Stimulated activated CD8-positive, alpha-beta memory T cell treated with anti-CD3 and anti-CD28 coated beads, Interleukin-15, amount 100 ng/mL, for 24 hours (primary cell): Measurements from ENCODE around the gene NRSN2.
"Not testable (repeated sequence)": the region's sequence is repeated elsewhere in the genome, so short reads cannot be mapped to it uniquely, and the experiment has no call there.

Source experiments
- DNase-seq: peaks from one replicate; pipeline ENCODE4 v3.0.0-alpha.2; 2020; ENCODE audit warnings: low read depth

The NRSN2 gene

GRCh38 chr20:375265-375889, 28.5 kb downstream of the NRSN2 start:
- no peak for DNase-seq

GRCh38 chr20:376089-376488, 29.2 kb downstream of the NRSN2 start:
- no peak for DNase-seq

- no peak for DNase-seq
Observed at GRCh38 chr20:376750-377149, 29.8 kb downstream of the NRSN2 start.

- DNase-seq, result not testable (repeated sequence)
Observed at GRCh38 chr20:377578-377977, 30.7 kb downstream of the NRSN2 start.

GRCh38 chr20:378961-379336, 32.0 kb downstream of the NRSN2 start:
- no peak for DNase-seq

GRCh38 chr20:380763-381580, 34.1 kb downstream of the NRSN2 start:
- DNase-seq, result peak; percentile 46

- peak; percentile 19 for DNase-seq
Observed at GRCh38 chr20:381581-382290, 34.8 kb downstream of the NRSN2 start.

- no peak for DNase-seq
Observed at GRCh38 chr20:382291-383115, 35.6 kb downstream of the NRSN2 start.

GRCh38 chr20:383889-384288, 37.0 kb downstream of the NRSN2 start:
- no peak for DNase-seq

- no peak for DNase-seq
Observed at GRCh38 chr20:384723-385122, 37.8 kb downstream of the NRSN2 start.

- no peak for DNase-seq
Observed at GRCh38 chr20:385448-385847, 38.5 kb downstream of the NRSN2 start.

- not testable (repeated sequence) for DNase-seq
Observed at GRCh38 chr20:386634-387033, 39.7 kb downstream of the NRSN2 start.

GRCh38 chr20:387520-387919, 40.6 kb downstream of the NRSN2 start:
- DNase-seq, result no peak

GRCh38 chr20:388034-388994, 41.4 kb downstream of the NRSN2 start:
- DNase-seq, result no peak

GRCh38 chr20:389220-389619, 42.3 kb downstream of the NRSN2 start:
- no peak for DNase-seq

- DNase-seq, result no peak
Observed at GRCh38 chr20:391041-391711, 44.3 kb downstream of the NRSN2 start.

GRCh38 chr20:393296-393695, 46.4 kb downstream of the NRSN2 start:
- not testable (repeated sequence) for DNase-seq

- DNase-seq, result no peak
Observed at GRCh38 chr20:396252-396618, 49.3 kb downstream of the NRSN2 start.

GRCh38 chr20:396619-397431, 49.9 kb downstream of the NRSN2 start:
- no peak for DNase-seq
